HepG2 (cell line): ENCODE measurements around the gene APRT. TPM values are rescaled to one million over a fixed set of nuclear protein-coding genes. Genes with fewer than 3 reads are reported as not detected.

Experiments used
- ARNT ChIP-seq: fragments of 450-650 bp; IDR thresholded peaks from 2 replicates; pipeline ENCODE4 v1.6.1; 2017
- ESRRA ChIP-seq: sonication (generic); formaldehyde crosslinking; IDR thresholded peaks from 2 replicates; pipeline ENCODE4 v1.5.1; 2020; ENCODE audit warnings: mild to moderate bottlenecking, low read depth, missing genetic modification reagents
- HOXA3 ChIP-seq: sonication (generic); formaldehyde crosslinking; IDR thresholded peaks from 2 replicates; pipeline ENCODE4 v1.5.0; 2020; ENCODE audit warnings: missing genetic modification reagents
- KLF12 ChIP-seq: sonication (generic); formaldehyde crosslinking; IDR thresholded peaks from 2 replicates; pipeline ENCODE4 v1.4.0; 2020; ENCODE audit warnings: missing genetic modification reagents, borderline replicate concordance
- KLF9 ChIP-seq: IDR thresholded peaks from 2 replicates; pipeline ENCODE4 v1.6.1; 2016; ENCODE audit warnings: low read depth
- MED1 ChIP-seq: sonication (generic); formaldehyde crosslinking; IDR thresholded peaks from 2 replicates; pipeline ENCODE4 v1.4.0; 2020; ENCODE audit warnings: missing genetic modification reagents
- RBM39 ChIP-seq: fragments of 200-400 bp; formaldehyde crosslinking; IDR thresholded peaks from one replicate; pipeline ENCODE4 v1.6.1; 2018; ENCODE audit warnings: antibody characterized with exemption, mild to moderate bottlenecking, low read depth, low read length; ENCODE audit not compliant: poor library complexity, severe bottlenecking
- XRCC5 ChIP-seq: fragments of 200-400 bp; formaldehyde crosslinking; optimal IDR thresholded peaks from 2 replicates; pipeline ENCODE3; 2017; ENCODE audit warnings: mild to moderate bottlenecking, low read length
- ZKSCAN5 ChIP-seq: sonication (generic); formaldehyde crosslinking; IDR thresholded peaks from 2 replicates; pipeline ENCODE4 v1.5.1; 2020; ENCODE audit warnings: mild to moderate bottlenecking, missing genetic modification reagents
- ZKSCAN8 ChIP-seq: IDR thresholded peaks from 2 replicates; pipeline ENCODE4 v1.6.1; 2016; ENCODE audit warnings: borderline replicate concordance, missing genetic modification reagents, missing compliant biosample characterization
- ZNF234 ChIP-seq: sonication (generic); formaldehyde crosslinking; conservative IDR thresholded peaks from 2 replicates; pipeline ENCODE4 v1.5.1; 2020; ENCODE audit warnings: mild to moderate bottlenecking, missing genetic modification reagents
- polyA plus RNA-seq, 8 experiments: library from polyadenylated mRNA; depleted of rRNA in 3 of 8; stranded (reverse) in 7 of 8; unstranded in 1 of 8; fragments of >200 nt; fragmentation: Illumina TruSeq in 4 of 8; extraction: Trizol in 4 of 8; gene quantifications; 2 replicates each; pipeline versions ENCODE4 v1.2.1 to v1.2.3, GENCODE V29; 2011 to 2016; ENCODE audit warnings: low read depth in 4 of 8, missing spikeins in 1 of 8, mixed read lengths in 1 of 8; ENCODE audit not compliant: insufficient read depth in 1 of 8
- total RNA-seq, 5 experiments: library from RNA; depleted of rRNA; stranded (reverse); fragments of >200 nt; fragmentation: Illumina TruSeq; extraction: Trizol; gene quantifications; 2 replicates each; pipeline ENCODE4 v1.2.3, GENCODE V29; 2016; ENCODE audit warnings: low read depth in 1 of 5
- TF ChIP-seq, protein P1 (sequence below): sonication (generic); formaldehyde crosslinking; IDR thresholded peaks from 2 replicates; pipeline ENCODE4 v1.8.1; 2023; ENCODE audit warnings: mild to moderate bottlenecking, missing genetic modification reagents
- TF ChIP-seq, protein P2 (sequence below): sonication (generic); formaldehyde crosslinking; IDR thresholded peaks from 2 replicates; pipeline ENCODE4 v1.8.0; 2022; ENCODE audit warnings: mild to moderate bottlenecking, missing genetic modification reagents, moderate library complexity
- TF ChIP-seq, protein P3 (sequence below): sonication (generic); formaldehyde crosslinking; conservative IDR thresholded peaks from 2 replicates; pipeline ENCODE4 v1.4.0; 2020; ENCODE audit warnings: mild to moderate bottlenecking, missing genetic modification reagents, moderate library complexity
- TF ChIP-seq, protein P4 (sequence below): sonication (generic); formaldehyde crosslinking; IDR thresholded peaks from 2 replicates; pipeline ENCODE4 v1.9.0; 2022; ENCODE audit warnings: missing genetic modification reagents, mild to moderate bottlenecking, borderline replicate concordance
- TF ChIP-seq, protein P5 (sequence below): sonication (generic); formaldehyde crosslinking; IDR thresholded peaks from 2 replicates; pipeline ENCODE4 v1.8.0; 2022; ENCODE audit warnings: missing genetic modification reagents, mild to moderate bottlenecking, inconsistent platforms, borderline replicate concordance
- TF ChIP-seq, protein P6 (sequence below): sonication (generic); formaldehyde crosslinking; conservative IDR thresholded peaks from 2 replicates; pipeline ENCODE4 v1.8.0; 2022; ENCODE audit warnings: mild to moderate bottlenecking, moderate library complexity, missing genetic modification reagents

Gene APRT
- total and polyA plus RNA-seq, 2 of the 13 experiments (the other 11 are each of a cell fraction or from before 2014, with no cell fraction given) = 155 to 242 TPM

DNA sequence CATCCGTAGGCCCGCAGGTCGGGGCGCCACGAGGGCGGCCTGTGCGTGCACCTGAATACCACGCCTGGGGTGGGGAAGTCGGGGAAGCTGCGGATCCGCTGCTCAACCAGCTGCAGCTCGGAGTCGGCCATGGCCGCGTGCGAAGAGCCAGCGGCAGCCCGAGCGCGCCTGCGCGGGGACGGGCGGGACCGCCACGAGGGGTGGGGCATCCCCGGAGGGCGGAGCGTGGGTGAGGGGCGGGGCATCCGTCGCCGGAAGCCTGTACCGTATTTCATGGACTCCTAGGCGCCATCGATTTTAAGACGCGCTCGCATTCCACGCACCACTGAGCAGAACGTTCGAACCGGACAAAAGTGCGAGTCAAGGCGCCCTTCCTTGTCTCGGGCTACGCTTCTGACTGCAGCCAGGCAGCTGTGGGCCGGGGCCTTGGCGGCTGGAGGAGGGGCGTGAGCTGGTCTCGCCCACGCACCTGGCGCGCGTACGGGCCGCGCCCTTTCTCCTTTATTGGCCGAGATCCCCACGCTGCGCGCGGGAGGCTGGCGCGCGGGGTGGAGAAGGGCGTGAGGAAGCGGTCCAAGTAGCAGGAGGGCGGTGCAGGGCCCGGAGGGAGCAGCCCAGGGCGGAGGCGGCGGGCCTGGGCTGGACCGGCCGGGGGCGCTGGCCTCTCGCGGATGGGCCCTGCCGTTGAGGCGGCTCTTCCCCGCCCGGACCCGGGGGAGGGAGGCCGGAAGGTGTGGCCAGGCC, at the start of gene APRT (continued):
- TF ChIP-seq ZNF234 (CRISPR knock-in tag) (no peak; the same call in 1 of the 2 replicates), ARNT (no peak), XRCC5 (peak; percentile 73), RBM39 (peak; percentile 93), MED1 (peak; percentile 47), KLF9 (CRISPR knock-in tag) (no peak), ESRRA (CRISPR knock-in tag) (peak; percentile 36), KLF12 (peak; percentile 82; the same call in 1 of the 2 replicates), ZKSCAN8 (peak; percentile 43; the same call in 1 of the 2 replicates), HOXA3 (CRISPR knock-in tag) (peak; percentile 71), ZKSCAN5 (CRISPR knock-in tag) (0 out of 2 replicates have a peak, but pooled peaks have one; percentile 20)
- TF ChIP-seq, protein P1, sequence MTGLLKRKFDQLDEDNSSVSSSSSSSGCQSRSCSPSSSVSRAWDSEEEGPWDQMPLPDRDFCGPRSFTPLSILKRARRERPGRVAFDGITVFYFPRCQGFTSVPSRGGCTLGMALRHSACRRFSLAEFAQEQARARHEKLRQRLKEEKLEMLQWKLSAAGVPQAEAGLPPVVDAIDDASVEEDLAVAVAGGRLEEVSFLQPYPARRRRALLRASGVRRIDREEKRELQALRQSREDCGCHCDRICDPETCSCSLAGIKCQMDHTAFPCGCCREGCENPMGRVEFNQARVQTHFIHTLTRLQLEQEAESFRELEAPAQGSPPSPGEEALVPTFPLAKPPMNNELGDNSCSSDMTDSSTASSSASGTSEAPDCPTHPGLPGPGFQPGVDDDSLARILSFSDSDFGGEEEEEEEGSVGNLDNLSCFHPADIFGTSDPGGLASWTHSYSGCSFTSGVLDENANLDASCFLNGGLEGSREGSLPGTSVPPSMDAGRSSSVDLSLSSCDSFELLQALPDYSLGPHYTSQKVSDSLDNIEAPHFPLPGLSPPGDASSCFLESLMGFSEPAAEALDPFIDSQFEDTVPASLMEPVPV = peak; percentile 37; the same call in 1 of the 2 replicates
- TF ChIP-seq, protein P2, sequence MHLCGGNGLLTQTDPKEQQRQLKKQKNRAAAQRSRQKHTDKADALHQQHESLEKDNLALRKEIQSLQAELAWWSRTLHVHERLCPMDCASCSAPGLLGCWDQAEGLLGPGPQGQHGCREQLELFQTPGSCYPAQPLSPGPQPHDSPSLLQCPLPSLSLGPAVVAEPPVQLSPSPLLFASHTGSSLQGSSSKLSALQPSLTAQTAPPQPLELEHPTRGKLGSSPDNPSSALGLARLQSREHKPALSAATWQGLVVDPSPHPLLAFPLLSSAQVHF = peak; percentile 96; the same call in 1 of the 2 replicates
- TF ChIP-seq, protein P3, sequence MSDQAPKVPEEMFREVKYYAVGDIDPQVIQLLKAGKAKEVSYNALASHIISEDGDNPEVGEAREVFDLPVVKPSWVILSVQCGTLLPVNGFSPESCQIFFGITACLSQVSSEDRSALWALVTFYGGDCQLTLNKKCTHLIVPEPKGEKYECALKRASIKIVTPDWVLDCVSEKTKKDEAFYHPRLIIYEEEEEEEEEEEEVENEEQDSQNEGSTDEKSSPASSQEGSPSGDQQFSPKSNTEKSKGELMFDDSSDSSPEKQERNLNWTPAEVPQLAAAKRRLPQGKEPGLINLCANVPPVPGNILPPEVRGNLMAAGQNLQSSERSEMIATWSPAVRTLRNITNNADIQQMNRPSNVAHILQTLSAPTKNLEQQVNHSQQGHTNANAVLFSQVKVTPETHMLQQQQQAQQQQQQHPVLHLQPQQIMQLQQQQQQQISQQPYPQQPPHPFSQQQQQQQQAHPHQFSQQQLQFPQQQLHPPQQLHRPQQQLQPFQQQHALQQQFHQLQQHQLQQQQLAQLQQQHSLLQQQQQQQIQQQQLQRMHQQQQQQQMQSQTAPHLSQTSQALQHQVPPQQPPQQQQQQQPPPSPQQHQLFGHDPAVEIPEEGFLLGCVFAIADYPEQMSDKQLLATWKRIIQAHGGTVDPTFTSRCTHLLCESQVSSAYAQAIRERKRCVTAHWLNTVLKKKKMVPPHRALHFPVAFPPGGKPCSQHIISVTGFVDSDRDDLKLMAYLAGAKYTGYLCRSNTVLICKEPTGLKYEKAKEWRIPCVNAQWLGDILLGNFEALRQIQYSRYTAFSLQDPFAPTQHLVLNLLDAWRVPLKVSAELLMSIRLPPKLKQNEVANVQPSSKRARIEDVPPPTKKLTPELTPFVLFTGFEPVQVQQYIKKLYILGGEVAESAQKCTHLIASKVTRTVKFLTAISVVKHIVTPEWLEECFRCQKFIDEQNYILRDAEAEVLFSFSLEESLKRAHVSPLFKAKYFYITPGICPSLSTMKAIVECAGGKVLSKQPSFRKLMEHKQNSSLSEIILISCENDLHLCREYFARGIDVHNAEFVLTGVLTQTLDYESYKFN (CRISPR knock-in tag) = peak; percentile 62
- TF ChIP-seq, protein P4, sequence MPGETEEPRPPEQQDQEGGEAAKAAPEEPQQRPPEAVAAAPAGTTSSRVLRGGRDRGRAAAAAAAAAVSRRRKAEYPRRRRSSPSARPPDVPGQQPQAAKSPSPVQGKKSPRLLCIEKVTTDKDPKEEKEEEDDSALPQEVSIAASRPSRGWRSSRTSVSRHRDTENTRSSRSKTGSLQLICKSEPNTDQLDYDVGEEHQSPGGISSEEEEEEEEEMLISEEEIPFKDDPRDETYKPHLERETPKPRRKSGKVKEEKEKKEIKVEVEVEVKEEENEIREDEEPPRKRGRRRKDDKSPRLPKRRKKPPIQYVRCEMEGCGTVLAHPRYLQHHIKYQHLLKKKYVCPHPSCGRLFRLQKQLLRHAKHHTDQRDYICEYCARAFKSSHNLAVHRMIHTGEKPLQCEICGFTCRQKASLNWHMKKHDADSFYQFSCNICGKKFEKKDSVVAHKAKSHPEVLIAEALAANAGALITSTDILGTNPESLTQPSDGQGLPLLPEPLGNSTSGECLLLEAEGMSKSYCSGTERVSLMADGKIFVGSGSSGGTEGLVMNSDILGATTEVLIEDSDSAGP = peak; percentile 95
- TF ChIP-seq, protein P5, sequence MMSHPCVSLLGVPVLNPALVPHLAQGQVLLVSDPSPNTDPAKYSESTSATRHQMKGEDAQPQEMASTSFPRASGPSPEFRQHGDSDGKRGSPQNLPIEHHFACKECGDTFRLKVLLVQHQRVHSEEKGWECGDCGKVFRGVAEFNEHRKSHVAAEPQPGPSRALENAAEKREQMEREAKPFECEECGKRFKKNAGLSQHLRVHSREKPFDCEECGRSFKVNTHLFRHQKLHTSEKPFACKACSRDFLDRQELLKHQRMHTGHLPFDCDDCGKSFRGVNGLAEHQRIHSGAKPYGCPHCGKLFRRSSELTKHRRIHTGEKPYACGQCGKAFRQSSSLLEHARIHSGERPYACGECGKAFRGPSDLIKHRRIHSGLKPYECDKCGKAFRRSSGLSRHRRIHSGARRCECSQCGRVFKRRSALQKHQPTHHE (CRISPR knock-in tag) = no peak; the same call in 1 of the 2 replicates
- TF ChIP-seq, protein P6, sequence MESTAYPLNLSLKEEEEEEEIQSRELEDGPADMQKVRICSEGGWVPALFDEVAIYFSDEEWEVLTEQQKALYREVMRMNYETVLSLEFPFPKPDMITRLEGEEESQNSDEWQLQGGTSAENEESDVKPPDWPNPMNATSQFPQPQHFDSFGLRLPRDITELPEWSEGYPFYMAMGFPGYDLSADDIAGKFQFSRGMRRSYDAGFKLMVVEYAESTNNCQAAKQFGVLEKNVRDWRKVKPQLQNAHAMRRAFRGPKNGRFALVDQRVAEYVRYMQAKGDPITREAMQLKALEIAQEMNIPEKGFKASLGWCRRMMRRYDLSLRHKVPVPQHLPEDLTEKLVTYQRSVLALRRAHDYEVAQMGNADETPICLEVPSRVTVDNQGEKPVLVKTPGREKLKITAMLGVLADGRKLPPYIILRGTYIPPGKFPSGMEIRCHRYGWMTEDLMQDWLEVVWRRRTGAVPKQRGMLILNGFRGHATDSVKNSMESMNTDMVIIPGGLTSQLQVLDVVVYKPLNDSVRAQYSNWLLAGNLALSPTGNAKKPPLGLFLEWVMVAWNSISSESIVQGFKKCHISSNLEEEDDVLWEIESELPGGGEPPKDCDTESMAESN (CRISPR knock-in tag) = peak; percentile 100
